HG02981 (cell line): ENCODE results near the gene NFE2L1.
A peak's percentile ranks its signal among the peaks of the same experiment; 100 is the strongest.
"Not testable (repeated sequence)": the region's sequence is repeated elsewhere in the genome, so short reads cannot be mapped to it uniquely, and the experiment has no call there.

Experiments used
- ATAC-seq: cut with Tn5 transposase; IDR thresholded peaks from one replicate; pipeline ENCODE4 v1.9.1; 2021; ENCODE audit warnings: mild to moderate bottlenecking, moderate library complexity; ENCODE audit not compliant: unreplicated experiment

The NFE2L1 gene, protein sequence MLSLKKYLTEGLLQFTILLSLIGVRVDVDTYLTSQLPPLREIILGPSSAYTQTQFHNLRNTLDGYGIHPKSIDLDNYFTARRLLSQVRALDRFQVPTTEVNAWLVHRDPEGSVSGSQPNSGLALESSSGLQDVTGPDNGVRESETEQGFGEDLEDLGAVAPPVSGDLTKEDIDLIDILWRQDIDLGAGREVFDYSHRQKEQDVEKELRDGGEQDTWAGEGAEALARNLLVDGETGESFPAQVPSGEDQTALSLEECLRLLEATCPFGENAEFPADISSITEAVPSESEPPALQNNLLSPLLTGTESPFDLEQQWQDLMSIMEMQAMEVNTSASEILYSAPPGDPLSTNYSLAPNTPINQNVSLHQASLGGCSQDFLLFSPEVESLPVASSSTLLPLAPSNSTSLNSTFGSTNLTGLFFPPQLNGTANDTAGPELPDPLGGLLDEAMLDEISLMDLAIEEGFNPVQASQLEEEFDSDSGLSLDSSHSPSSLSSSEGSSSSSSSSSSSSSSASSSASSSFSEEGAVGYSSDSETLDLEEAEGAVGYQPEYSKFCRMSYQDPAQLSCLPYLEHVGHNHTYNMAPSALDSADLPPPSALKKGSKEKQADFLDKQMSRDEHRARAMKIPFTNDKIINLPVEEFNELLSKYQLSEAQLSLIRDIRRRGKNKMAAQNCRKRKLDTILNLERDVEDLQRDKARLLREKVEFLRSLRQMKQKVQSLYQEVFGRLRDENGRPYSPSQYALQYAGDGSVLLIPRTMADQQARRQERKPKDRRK

DNA sequence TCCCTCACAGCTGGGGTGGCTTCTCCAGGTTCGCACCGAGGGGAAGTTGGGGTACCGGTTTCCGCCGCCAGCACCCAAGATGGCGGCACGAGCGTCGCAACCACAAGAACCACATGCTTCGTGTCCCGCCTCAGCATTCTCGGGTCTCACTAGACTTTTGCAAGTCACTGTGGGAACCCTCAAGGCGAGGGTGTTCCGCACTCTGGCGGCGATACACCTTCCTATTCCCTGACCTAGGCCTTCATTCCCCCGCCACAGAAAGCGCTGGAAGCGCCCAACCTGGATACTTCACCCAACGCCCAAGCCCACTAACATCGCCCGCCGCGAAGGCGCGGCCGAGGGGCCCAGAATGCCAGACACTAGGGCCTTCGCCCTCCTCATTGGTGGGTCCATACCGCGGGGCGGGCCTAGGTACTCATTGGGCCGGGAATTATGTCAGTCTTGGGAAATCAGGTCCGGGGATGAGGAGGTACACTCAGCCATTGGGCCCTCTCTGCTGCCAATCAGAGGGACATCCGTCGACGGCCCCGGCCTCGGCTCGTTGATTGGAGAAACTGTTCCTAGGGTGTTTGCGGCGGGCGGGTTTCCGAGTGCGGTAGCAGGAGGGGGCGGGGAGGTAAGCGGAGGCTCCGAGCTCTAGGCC, at the start of gene NFE2L1:
Gene NFE2L1 (plus strand): TSS at position 619 of the 643 bp plus-strand sequence. CDS start 2,760 bp downstream, outside the sequence.
- ATAC-seq: peak; percentile 91

- ATAC-seq: no peak
These were observed 48.6 kb upstream of the NFE2L1 start for GRCh38 chr17:47999582-47999981.

DNA sequence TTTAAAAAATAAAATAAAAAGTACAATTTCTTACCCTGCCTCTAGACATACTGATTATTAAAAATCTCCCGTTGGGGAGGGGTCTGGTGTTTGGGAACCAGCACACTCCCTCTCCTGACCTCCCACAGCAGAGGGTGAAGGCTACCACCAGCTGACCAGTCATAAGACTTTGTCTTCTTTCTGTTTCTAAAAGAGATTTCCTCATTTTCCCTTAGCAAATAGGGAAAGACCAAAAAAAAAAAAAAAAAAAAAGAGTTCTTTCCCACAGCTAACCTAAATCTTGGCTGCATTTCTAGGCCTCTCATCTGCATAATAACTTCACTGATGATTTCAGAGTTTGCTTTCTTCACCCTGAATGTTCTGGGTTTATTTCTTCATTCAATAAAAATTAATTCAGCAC, 47.0 kb upstream of the NFE2L1 start:
- no peak for ATAC-seq

DNA sequence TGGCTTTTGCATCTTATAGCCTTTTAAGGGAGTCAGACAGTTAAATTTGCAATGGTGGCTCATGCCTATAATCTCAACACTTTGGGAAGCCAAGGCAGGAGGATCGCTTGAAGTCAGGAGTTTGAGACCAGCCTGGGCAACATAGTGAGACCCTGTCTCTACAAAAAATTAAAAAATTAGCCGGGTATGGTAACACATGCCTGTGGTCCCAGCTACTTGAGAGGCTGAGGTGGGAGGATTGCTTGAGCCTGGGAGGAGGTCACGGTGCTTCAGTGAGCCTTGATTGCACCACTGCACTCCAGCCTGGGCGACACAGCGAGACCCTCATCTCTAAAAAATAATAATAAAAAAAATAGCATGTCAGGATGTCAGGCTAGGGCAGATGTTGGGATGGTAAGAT, 46.5 kb upstream of the NFE2L1 start:
- ATAC-seq: not testable (repeated sequence)

DNA sequence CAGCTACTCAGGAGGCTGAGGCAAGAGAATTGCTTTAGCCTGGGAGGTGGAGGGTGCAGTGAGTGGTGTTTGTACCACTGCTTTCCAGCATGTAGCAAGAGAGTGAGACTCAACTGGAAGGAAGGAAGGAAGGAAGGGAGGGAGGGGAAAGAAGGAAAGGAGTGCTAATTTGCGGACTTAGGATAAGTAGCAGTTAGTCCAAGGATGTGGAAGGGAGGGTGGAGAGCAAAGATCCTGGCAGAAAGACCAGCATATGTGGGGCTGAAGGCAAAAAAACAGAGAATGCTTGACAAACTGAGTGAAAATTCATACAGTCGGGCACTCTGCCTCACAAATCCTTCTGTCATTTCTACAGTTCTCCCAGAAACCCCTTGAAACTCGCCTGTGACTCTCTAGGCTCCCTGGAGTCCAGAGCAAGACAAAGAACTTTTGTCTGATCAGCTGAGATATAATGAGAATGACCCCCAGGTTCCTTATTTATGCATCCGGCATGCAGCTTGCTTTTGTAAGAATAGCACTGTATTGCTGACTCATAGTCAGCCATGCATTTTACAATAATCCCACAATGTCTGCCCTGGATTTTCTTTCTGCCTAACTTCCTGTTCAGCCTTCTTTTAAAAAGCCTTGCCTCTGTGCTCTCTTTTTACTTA, 45.8 kb upstream of the NFE2L1 start:
- ATAC-seq: no peak

GRCh38 chr17:48002916-48003416, 45.2 kb upstream of the NFE2L1 start:
- ATAC-seq: no peak

DNA sequence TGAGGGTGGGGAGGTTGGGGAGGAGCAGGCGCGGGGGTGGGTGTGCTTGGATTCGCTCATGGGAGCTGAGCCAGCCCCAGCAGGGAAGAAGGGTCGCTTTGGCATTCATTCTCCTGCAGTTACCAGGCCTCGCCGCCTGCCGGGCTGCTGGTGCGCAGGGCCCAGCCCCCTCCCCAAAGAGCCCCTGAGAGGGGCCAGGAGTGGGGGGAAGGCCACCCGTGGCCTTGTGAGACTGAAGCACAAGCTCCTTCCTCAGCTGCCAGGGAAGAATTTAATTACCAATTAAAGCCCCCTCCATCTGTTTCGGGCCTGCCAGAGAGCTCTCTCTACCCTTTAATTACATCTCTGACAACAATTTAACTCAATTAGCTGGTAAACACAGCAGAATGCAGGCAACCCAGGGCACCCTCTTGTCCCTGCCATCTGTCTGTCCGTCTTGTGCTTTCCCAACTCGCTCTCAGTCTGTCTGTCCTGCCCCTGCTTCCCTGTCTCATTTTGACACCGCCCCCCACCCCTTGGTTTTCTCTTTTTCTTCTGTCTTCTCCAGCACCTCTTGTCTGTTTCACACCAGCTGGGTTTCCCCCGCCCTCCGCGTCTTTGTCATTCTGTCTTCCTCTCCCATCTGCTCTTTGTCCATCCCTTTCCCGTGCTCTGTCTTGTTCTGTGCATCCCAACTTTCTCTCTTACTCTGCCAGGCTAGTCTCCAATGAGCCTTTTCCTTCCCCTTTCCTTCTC, 44.6 kb upstream of the NFE2L1 start:
- ATAC-seq: no peak

DNA sequence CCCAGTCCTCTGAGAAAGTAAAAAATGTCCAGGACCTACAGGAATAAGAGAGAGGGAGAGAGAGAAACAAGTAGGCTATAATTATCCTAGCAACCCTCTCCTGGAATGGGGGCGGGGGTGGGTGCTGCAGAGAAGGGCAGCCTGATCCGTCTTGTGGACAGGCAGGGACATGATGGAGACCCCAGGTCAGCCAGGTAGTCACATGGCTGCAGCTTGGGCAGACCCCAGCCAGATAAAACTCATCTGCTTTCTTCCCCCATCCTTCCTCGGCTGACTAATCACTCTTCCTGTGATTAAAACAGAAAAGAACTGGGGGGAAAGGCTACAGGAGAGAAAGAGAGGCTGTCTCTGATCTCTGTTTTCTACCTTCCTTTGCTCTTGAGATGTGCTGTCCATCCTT, 43.2 kb upstream of the NFE2L1 start:
- ATAC-seq: no peak

DNA sequence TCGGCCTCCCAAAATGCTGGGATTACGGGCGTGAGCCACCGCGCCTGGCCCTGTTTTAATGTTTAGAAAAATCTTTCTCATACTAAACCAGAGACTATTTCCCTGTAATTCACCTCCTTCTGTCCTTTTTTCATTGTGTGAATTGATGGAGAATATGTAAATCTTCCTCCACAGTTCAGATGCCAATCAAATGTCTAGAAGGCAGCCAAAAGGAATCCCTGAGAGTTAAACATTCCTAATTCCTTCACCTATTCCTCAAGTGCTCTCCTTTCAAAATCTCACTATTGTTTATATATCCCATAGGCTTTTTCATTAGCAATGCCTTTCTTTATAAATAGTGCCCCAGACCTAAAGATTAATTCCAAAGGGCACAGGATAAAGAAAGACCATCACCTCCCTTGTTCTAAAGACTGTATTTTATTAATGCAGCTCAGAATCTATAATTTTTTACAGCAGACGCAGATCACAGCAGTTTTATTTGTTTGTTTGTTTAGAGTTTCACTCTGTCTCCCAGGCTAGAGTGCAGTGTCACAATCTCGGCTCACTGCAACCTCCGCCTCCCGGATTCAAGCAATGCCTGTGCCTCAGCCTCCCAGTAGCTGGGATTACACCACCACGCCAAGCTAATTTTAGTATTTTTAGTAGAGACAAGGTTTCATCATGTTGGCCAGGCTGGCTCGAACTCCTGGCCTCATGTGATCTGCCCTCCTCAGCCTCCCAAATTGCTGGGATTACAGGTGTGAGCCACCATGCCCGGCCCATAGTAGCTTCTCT, 41.0 kb upstream of the NFE2L1 start:
- no peak for ATAC-seq

DNA sequence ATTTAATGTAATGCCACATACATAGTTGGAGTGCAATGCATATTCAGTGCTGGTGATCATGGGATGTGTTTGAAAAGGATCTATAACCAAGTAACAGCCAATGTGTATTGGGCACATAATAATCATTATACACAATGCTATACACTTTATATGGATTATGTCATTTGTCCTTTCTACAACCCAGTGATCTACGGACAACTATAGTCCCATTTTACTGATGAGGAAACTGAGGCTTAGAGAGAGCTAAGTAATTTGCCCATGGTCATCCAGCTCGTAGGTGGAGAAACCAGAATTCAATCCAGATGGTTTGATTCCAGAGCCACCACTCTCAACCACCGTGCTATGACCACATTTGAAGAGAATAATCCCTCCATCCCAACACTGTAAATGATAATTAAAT, 38.0 kb upstream of the NFE2L1 start:
- ATAC-seq: no peak

DNA sequence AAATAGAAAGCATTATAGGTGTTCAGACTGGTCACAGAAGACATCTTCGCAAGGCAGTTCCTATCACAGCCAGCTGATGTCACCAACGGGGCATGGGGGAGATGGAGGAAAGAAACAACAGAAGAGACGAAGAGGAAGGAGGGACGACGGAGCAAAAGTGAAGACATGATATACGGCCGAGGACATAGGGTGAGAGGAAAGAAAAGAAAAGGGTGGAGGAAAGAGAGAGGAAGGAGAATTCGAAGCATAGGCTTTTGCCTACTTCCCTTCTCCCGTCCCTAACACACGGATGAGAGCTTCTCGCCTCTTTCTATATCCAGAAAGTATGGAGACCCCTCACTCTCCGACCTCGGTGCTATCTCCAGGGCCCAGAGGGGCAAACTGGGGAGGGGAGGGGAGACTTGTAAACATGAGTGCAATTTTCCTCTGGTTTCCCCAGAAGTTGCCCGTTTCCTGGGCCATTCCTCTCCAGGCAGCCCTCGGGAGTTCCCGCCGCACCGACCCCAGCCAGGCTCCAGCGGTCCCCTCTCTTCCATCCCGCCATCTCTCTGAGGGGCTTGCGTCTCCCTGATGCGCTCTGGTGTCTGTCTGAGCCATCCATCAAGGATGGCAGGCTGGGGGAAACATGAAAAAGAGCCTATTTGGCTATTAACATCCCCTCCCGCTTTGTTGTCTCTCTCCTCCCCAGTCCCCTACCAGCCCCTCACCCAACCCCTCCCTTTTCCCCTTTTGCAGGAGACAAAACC, 36.6 kb upstream of the NFE2L1 start:
- ATAC-seq: no peak

GRCh38 chr17:48012151-48012520, 36.0 kb upstream of the NFE2L1 start:
- no peak for ATAC-seq

DNA sequence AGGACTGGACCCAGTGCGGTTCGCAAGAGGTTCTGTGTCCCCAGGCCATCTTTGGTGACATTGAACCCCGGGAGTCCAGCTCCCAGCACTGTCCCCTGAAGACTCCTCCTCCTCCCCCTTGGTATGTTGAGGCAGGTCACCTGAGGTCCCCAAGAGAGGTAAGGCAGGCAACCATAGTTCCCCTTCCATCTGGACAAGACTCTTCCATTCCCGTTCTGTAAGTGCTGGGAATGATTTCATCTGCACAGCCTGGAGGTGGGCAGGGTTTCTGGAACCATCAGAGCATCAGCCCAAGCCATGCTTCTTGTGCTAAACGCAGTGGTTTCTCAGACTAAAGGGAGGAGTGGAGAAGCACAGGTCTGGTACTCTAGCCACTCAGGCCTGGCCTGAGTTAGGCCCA, 35.5 kb upstream of the NFE2L1 start:
- ATAC-seq: no peak

DNA sequence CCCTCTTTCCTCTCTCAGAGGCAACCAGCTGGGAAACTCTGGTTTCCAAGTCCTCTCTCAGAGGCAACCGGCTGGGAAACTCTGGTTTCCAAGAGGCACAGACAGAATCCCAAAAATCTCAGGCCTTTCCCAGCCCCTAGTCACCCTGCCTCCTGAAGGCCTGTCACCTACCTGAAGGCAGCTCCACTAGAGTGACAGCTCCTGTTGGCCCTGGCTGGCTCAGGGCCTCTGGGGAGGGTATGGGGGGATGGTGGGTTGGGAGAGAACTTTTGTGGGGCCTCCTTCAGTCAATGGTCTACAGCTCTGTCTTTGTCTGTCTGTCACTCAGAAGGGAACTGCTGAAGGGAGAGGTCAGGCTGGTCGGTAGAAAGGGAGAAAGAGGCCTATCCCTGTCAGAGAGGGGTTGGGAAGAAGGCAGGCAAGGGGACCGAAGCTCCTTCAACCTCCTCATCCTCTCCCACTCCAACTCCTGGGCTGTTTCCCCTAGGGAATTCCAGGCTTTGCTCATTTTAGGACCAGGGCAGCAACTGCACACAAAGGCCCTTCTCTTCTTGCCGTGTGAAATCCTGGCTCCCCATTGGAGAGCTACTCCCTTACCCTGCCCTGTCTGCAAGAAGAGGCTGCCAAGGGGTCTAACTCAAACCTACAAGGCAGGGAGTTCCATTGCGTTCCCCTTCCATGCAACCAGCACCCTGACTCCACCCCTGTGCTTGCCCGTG, 34.1 kb upstream of the NFE2L1 start:
- ATAC-seq: no peak

- no peak for ATAC-seq
These were observed 33.5 kb upstream of the NFE2L1 start for GRCh38 chr17:48014595-48015111.

GRCh38 chr17:48016112-48016511, 32.0 kb upstream of the NFE2L1 start:
- ATAC-seq: no peak

GRCh38 chr17:48017817-48018158, 30.4 kb upstream of the NFE2L1 start:
- not testable (repeated sequence) for ATAC-seq

DNA sequence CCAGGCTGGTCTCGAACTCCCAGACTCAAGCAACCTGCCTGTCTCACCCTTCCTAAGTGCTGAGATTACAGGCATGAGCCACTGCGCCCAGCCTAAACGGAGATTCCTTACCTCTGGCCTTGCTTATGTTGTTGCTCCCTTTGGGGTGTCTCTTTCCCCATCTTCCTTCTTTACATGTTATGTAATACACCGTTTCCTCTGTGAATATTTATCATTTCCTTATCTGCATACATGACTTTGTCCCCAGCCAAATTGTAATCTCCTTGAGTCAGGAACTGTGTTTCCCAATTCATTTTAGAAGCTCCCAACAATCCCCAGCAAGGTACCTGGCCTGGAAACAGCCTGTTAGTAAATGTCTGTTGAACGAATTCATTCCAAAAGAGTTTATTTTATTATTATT, 26.2 kb upstream of the NFE2L1 start:
- ATAC-seq: no peak
